Activated T-cell treated with anti-CD3 and anti-CD28 coated beads for 24 hours (primary cell): ENCODE results near the gene ABHD17A.

Experiments
- DNase-seq: peaks from one replicate; pipeline ENCODE4 v3.0.0-alpha.2; 2020; ENCODE audit warnings: low read depth

Gene ABHD17A

GRCh38 chr19:1852581-1853128 lies 32.6 kb downstream of the ABHD17A start:
- no peak for DNase-seq

GRCh38 chr19:1851654-1852580 lies 33.4 kb downstream of the ABHD17A start:
- DNase-seq, result no peak

GRCh38 chr19:1850809-1851653 lies 34.3 kb downstream of the ABHD17A start:
- DNase-seq, result no peak

GRCh38 chr19:1849886-1850398 lies 35.4 kb downstream of the ABHD17A start:
- DNase-seq, result no peak

GRCh38 chr19:1849132-1849474 lies 36.2 kb downstream of the ABHD17A start:
- DNase-seq, result no peak

GRCh38 chr19:1848399-1849131 lies 36.7 kb downstream of the ABHD17A start, which contains the start of gene REXO1:
Gene REXO1 (minus strand): TSS chr19:1848483. CDS start chr19:1848358, 125 bp downstream.
- DNase-seq, result peak; percentile 95

- no peak for DNase-seq
Observed at GRCh38 chr19:1847684-1848398, 37.5 kb downstream of the ABHD17A start.

GRCh38 chr19:1847348-1847683 lies 38.0 kb downstream of the ABHD17A start:
- no peak for DNase-seq

- DNase-seq, result no peak
Observed at GRCh38 chr19:1846517-1847204, 38.6 kb downstream of the ABHD17A start.

GRCh38 chr19:1845642-1846041 lies 39.7 kb downstream of the ABHD17A start:
- no peak for DNase-seq

GRCh38 chr19:1845125-1845515 lies 40.2 kb downstream of the ABHD17A start:
- no peak for DNase-seq

- DNase-seq, result no peak
Observed at GRCh38 chr19:1844513-1845124, 40.7 kb downstream of the ABHD17A start.

GRCh38 chr19:1843646-1844394 lies 41.5 kb downstream of the ABHD17A start:
- DNase-seq, result no peak

GRCh38 chr19:1843116-1843515 lies 42.2 kb downstream of the ABHD17A start:
- no peak for DNase-seq

GRCh38 chr19:1841209-1841924 lies 43.9 kb downstream of the ABHD17A start:
- DNase-seq, result no peak

- DNase-seq, result no peak
Observed at GRCh38 chr19:1840541-1841115, 44.7 kb downstream of the ABHD17A start.

GRCh38 chr19:1839658-1840540 lies 45.4 kb downstream of the ABHD17A start:
- no peak for DNase-seq
